Measurements from ENCODE around the gene ATP13A4. TPM values are rescaled to one million over a fixed set of nuclear protein-coding genes. Genes with fewer than 3 reads are reported as not detected.

ATP13A4 gene, protein sequence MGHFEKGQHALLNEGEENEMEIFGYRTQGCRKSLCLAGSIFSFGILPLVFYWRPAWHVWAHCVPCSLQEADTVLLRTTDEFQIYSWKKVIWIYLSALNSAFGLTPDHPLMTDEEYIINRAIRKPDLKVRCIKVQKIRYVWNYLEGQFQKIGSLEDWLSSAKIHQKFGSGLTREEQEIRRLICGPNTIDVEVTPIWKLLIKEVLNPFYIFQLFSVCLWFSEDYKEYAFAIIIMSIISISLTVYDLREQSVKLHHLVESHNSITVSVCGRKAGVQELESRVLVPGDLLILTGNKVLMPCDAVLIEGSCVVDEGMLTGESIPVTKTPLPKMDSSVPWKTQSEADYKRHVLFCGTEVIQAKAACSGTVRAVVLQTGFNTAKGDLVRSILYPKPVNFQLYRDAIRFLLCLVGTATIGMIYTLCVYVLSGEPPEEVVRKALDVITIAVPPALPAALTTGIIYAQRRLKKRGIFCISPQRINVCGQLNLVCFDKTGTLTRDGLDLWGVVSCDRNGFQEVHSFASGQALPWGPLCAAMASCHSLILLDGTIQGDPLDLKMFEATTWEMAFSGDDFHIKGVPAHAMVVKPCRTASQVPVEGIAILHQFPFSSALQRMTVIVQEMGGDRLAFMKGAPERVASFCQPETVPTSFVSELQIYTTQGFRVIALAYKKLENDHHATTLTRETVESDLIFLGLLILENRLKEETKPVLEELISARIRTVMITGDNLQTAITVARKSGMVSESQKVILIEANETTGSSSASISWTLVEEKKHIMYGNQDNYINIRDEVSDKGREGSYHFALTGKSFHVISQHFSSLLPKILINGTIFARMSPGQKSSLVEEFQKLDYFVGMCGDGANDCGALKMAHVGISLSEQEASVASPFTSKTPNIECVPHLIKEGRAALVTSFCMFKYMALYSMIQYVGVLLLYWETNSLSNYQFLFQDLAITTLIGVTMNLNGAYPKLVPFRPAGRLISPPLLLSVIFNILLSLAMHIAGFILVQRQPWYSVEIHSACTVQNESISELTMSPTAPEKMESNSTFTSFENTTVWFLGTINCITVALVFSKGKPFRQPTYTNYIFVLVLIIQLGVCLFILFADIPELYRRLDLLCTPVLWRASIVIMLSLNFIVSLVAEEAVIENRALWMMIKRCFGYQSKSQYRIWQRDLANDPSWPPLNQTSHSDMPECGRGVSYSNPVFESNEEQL
- total RNA-seq = 13.0 TPM

DNA sequence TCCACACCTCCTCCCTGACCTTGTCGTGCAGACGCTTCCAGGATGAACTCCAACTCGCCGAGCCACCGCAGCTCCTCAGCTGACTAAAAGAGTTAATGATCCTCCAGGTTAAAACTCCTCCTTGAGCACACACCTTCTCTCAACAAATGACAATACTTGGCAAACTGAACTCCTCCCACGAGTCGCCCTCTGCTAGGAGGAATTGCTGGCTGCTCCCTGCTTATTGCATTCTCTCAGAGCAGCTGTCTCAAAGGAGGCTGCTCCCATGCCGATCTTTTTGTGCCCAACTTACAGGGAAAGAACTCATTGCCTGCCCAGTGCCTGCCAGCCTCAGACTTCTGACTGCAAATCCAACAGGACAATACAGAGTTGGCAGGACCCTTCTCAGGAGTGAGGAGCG is at the start of gene ATP13A4:
Gene ATP13A4, minus strand, starts transcription at position 85 of the 400 bp plus-strand sequence. CDS start 96 bp downstream, outside the sequence.
- Histone ChIP-seq H3K27ac (no peak within 1 kb of the TSS), H3K27me3 (no peaks in the 10 kb centered on the region), H3K9me3 (no peaks in the 10 kb centered on the region), H3K36me3 (no peaks in the 10 kb centered on the region), H3K4me3 (peak within 1 kb of the TSS in 1 of 2 donors; percentile 6), H3K4me1 (no peaks in the 10 kb centered on the region)
- no peak for DNase-seq (ENCODE audit: extremely low spot score in 2 of 2)
- TF ChIP-seq POLR2A (IDR thresholded peaks at IDR 0.05) = no peak
- TF ChIP-seq POLR2AphosphoS5 (IDR thresholded peaks at IDR 0.05; ENCODE audit: insufficient read depth in 1 of 2, low read depth in 1 of 2) = no peak
- TF ChIP-seq, protein P1, sequence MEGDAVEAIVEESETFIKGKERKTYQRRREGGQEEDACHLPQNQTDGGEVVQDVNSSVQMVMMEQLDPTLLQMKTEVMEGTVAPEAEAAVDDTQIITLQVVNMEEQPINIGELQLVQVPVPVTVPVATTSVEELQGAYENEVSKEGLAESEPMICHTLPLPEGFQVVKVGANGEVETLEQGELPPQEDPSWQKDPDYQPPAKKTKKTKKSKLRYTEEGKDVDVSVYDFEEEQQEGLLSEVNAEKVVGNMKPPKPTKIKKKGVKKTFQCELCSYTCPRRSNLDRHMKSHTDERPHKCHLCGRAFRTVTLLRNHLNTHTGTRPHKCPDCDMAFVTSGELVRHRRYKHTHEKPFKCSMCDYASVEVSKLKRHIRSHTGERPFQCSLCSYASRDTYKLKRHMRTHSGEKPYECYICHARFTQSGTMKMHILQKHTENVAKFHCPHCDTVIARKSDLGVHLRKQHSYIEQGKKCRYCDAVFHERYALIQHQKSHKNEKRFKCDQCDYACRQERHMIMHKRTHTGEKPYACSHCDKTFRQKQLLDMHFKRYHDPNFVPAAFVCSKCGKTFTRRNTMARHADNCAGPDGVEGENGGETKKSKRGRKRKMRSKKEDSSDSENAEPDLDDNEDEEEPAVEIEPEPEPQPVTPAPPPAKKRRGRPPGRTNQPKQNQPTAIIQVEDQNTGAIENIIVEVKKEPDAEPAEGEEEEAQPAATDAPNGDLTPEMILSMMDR (IDR thresholded peaks at IDR 0.05) = no peak
- intact Hi-C loops (cut with DNase I) = no loop called here

DNA sequence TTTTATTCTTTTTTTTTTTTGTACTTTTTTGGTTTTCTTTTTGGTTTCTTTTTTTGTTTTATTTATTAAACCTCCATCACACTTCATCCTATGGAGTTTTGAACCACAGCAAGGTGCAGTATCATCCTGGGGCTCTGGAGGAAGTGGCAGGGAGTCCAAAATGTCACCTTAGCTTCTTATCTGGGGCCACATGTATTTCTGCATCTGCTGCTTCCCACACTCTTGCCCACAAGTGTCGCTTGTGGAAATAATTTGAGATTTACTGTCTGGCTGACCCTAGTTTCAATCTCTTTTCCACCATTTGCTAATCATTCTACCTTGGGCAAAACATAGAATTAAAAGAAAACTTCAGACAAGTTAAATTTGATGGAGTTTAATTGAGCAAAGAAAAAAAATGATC is 44.7 kb upstream of the ATP13A4 start:
- TF ChIP-seq POLR2A (IDR thresholded peaks at IDR 0.05) = no peak
- no peak for TF ChIP-seq POLR2AphosphoS5 (IDR thresholded peaks at IDR 0.05; ENCODE audit: insufficient read depth in 1 of 2, low read depth in 1 of 2)
- TF ChIP-seq, protein P1 (IDR thresholded peaks at IDR 0.05) = no peak
- intact Hi-C loops (cut with DNase I) = no loop called here
- no peaks in the 10 kb centered on the region for H3K36me3 ChIP-seq

DNA sequence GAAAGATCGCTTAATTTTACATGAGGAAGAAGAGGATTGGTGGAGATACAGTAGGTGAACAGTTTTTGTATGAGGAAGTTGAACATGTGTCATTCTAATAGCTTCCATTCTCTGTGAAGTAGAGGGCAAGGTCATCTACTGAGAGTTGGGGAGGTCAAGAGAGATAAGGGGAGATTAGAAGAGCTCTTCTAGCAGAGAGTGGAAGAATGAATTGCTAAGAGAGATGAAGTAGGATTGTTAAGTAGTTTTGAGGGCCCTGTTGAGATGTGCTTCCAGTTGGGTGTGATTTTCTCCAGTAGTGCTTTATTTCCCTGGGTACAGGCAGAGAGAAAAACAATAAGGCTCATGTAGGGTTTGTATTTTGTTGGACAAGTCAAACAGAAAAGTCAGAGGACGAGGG is 43.5 kb upstream of the ATP13A4 start:
- H3K9me3 ChIP-seq = no peaks in the 10 kb centered on the region
- H3K4me1 ChIP-seq = peaks cover 32% of the 10 kb centered on the region
- no peak for TF ChIP-seq POLR2A (IDR thresholded peaks at IDR 0.05)
- H3K36me3 ChIP-seq = no peaks in the 10 kb centered on the region
- H3K27ac ChIP-seq = no peak overlapping the region
- H3K4me3 ChIP-seq = no peak overlapping the region
- intact Hi-C loops (cut with DNase I) = no loop called here
- DNase-seq (ENCODE audit: extremely low spot score in 2 of 2) = no peak
- H3K27me3 ChIP-seq = no peaks in the 10 kb centered on the region

More for the DNA sequence above, 44.7 kb upstream of the ATP13A4 start:
- no peak for DNase-seq (ENCODE audit: extremely low spot score in 2 of 2)
- Histone ChIP-seq H3K4me1 (peaks cover 25% of the 10 kb centered on the region), H3K27me3 (no peaks in the 10 kb centered on the region), H3K9me3 (no peaks in the 10 kb centered on the region), H3K4me3 (no peak overlapping the region), H3K27ac (no peak overlapping the region)

DNA sequence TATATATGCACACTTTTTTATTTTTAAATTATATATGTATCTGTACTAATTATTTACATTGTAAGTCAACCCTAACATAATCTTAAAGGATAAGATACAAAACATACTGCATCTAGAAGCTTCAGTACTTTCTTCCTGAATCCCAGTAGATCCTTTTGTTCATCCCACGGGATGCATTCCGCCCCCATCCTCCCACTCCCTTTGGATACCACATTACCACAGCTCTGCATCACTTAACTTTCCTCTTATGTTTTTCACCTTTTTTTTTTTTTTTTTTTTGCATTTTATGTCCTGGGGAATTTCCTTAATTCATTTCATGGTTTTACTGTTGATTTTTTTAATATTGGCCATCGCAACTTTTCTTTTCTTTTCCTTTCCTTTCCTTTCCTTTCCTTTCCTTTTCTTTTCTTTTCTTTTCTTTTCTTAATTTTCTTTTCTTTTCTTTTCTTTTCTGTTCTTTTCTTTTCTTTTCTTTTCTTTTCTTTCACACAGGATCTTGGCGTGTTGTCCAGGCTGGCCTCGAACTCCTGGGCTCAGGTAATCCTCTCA is 41.3 kb upstream of the ATP13A4 start:
- Histone ChIP-seq H3K9me3 (no peaks in the 10 kb centered on the region), H3K36me3 (no peaks in the 10 kb centered on the region), H3K4me3 (no peak overlapping the region), H3K27ac (no peak overlapping the region), H3K27me3 (no peaks in the 10 kb centered on the region), H3K4me1 (peaks cover 34% of the 10 kb centered on the region)
- intact Hi-C loops (cut with DNase I) = no loop called here
- TF ChIP-seq POLR2AphosphoS5 (IDR thresholded peaks at IDR 0.05; ENCODE audit: insufficient read depth in 1 of 2, low read depth in 1 of 2) (no peak), POLR2A (IDR thresholded peaks at IDR 0.05) (no peak)
- TF ChIP-seq, protein P1 (IDR thresholded peaks at IDR 0.05) = no peak
- no peak for DNase-seq (ENCODE audit: extremely low spot score in 2 of 2)

Measured in vagina (tissue), 2 donors.